HL-60 (cell line): Measurements from ENCODE around the gene GIPC3.

Experiments
- GABPA ChIP-seq: IDR thresholded peaks from 2 replicates; pipeline ENCODE4 v1.6.1; 2012; ENCODE audit warnings: low read depth
- POLR2AphosphoS5 ChIP-seq: IDR thresholded peaks from 2 replicates; pipeline ENCODE4 v1.6.1; 2012; ENCODE audit warnings: low read depth
- TF ChIP-seq, protein P1 (sequence below): IDR thresholded peaks from one replicate; pipeline ENCODE4 v1.5.1; 2011; ENCODE audit warnings: low read length, control low read depth, inconsistent platforms; ENCODE audit not compliant: insufficient read depth

DNA sequence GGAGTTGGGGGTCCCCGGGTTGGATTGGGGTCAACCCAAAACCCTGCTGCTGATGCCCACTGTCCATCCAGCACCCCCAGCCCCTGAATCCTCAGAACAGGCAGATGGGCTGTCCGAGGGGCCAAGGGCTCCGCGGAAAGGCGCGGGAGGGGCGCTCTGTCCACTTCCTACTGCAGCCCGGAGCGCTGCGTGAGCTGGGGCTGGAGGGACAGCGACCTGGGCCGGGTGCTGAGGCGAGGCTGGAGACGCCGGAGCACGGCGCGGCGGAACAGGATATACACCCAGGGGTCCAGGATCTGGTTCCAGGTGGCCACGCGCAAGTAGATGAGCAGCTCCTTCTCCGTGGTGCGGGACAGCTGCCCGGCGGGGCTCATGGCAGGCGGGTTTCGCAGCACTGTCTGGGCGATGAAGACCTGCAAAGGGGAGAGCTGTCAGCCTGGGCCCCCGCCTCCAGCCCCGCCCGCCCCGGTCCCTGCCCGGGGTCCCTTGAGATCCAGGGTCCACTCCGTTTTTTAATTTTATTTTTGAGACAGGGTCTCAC is 10.3 kb downstream of the GIPC3 start:
- TF ChIP-seq, protein P1, sequence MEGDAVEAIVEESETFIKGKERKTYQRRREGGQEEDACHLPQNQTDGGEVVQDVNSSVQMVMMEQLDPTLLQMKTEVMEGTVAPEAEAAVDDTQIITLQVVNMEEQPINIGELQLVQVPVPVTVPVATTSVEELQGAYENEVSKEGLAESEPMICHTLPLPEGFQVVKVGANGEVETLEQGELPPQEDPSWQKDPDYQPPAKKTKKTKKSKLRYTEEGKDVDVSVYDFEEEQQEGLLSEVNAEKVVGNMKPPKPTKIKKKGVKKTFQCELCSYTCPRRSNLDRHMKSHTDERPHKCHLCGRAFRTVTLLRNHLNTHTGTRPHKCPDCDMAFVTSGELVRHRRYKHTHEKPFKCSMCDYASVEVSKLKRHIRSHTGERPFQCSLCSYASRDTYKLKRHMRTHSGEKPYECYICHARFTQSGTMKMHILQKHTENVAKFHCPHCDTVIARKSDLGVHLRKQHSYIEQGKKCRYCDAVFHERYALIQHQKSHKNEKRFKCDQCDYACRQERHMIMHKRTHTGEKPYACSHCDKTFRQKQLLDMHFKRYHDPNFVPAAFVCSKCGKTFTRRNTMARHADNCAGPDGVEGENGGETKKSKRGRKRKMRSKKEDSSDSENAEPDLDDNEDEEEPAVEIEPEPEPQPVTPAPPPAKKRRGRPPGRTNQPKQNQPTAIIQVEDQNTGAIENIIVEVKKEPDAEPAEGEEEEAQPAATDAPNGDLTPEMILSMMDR = no peak
- TF ChIP-seq POLR2AphosphoS5 (no peak), GABPA (no peak)
